ENCODE results near the gene MTR.
"Not testable (repeated sequence)": the region's sequence is repeated elsewhere in the genome, so short reads cannot be mapped to it uniquely, and the experiment has no call there.

MTR gene

GRCh38 chr1:236833575-236833974, 38.5 kb downstream of the MTR start:
- no peak for DNase-seq (ENCODE audit: low read depth)

DNA sequence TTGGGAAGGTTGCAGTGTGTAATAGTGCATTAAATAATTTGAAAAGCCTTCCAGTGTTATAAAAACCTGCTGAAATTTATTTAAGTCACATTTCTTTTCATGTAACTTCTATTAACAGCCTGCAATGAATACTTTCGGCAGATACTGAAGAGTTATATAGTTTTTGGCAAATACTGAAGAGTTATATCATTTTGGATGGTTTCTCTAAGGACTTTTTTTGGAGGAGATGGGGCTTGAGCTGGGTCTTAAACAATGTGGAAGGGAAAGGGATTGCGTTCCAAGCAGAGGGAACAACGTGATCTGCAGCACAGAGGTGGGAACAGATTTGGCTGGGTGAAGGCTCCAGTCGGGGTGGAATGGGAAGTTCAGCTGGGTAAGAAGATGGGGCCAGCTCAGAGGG, 39.8 kb downstream of the MTR start:
- DNase-seq (ENCODE audit: low read depth), result no peak

DNA sequence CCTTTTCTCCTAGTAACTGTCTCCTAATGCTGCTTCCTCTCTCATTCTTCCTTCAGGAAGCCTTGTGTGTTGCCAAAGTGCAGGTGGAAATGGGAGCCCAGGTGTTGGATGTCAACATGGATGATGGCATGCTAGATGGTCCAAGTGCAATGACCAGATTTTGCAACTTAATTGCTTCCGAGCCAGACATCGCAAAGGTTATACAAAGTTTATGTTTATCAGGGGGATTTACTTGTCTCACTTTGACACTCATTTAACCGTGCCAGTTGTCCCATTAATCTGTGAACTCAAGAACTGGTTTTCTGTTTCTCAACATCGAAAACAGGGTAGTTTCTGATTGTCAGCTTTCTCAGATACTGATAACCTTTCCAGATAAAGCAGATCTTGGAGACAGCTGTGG, 40.4 kb downstream of the MTR start:
- no peak for DNase-seq (ENCODE audit: low read depth)

DNA sequence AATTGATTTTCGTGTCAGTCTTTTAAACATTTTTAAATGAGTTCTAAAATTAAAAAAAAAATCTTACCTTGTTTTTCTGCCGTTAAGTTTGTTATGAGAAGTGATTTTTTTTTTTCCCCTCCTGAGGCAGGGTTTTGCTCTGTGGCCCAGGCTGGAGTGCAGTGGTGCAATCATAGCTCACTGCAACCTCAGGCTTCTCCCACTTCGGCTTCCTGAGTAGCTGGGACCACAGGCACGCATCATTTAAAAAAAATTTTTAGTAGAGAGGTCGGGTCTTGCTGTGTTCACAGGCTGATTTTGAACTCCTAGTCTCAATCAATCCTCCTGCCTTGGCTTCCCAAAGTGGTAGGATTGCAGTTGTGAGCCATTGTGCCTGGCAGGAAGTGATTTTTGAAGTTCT, 41.1 kb downstream of the MTR start:
- no peak for DNase-seq (ENCODE audit: low read depth)

GRCh38 chr1:236837115-236837514, 42.0 kb downstream of the MTR start:
- no peak for DNase-seq (ENCODE audit: low read depth)

- DNase-seq (ENCODE audit: low read depth), result no peak
These were observed 42.8 kb downstream of the MTR start for GRCh38 chr1:236837897-236838296.

GRCh38 chr1:236841341-236841740, 46.2 kb downstream of the MTR start:
- no peak for DNase-seq (ENCODE audit: low read depth)

GRCh38 chr1:236844499-236845271, 49.6 kb downstream of the MTR start:
- DNase-seq (ENCODE audit: low read depth), result peak; percentile 34

GRCh38 chr1:236845830-236846229, 50.7 kb downstream of the MTR start:
- no peak for DNase-seq (ENCODE audit: low read depth)

GRCh38 chr1:236848274-236848923, 53.3 kb downstream of the MTR start:
- no peak for DNase-seq (ENCODE audit: low read depth)

GRCh38 chr1:236850077-236850979, 55.2 kb downstream of the MTR start:
- DNase-seq (ENCODE audit: low read depth), result no peak

GRCh38 chr1:236851871-236852270, 56.8 kb downstream of the MTR start:
- no peak for DNase-seq (ENCODE audit: low read depth)

DNA sequence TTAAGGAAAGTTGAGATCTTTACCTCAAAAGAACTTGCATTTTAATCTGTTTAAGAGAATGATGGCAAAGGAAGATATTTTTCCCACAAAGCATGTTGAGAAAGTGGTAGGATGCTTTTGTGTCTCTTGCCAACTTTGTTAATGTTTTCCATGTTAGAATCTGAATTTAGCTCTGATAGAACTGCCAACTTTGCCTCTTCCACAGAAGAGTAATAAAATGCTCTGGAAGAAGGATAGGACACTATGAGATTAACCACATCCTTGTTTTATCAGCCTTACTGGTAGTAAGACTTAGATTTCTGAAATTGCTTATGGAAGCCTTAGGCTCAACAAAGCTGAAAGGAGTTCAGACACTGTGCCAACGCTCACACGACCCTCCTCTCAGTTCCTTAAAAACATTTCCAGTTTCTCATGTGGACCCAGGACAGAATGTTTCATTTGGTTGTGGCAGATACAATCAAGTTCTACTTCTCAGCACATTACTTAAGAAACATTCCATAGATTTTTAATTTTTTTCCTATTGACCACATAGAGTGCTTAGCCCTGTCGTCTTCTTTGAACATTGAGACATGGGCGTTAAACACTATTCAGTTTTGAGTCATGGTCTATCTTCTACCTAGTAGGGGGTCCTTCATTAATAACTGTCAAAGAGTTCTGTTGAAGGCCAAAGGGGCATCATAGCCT, 59.0 kb downstream of the MTR start:
- DNase-seq (ENCODE audit: low read depth), result peak; percentile 76

GRCh38 chr1:236854605-236854983, 59.5 kb downstream of the MTR start:
- DNase-seq (ENCODE audit: low read depth), result peak; percentile 88

DNA sequence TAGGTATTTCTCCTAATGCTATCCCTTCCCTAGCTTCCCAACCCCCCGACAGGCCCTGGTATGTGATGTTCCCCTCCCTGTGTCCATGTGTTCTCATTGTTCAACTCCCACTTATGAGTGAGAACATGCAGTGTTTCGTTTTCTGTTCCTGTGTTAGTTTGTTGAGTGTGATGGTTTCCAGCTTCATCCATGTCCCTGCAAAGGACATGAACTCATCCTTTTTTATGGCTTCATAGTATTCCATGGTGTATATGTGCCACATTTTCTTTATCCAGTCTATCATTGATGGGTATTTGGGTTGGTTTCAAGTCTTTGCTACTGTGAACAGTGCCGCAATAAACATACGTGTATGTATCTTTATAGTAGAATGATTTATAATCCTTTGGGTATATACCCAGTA, 61.6 kb downstream of the MTR start:
- not testable (repeated sequence) for DNase-seq (ENCODE audit: low read depth)

- no peak for DNase-seq (ENCODE audit: low read depth)
These were observed 63.1 kb downstream of the MTR start for GRCh38 chr1:236858165-236858564.

GRCh38 chr1:236860101-236860500, 65.0 kb downstream of the MTR start:
- no peak for DNase-seq (ENCODE audit: low read depth)

GRCh38 chr1:236860674-236861073, 65.6 kb downstream of the MTR start:
- no peak for DNase-seq (ENCODE audit: low read depth)

DNA sequence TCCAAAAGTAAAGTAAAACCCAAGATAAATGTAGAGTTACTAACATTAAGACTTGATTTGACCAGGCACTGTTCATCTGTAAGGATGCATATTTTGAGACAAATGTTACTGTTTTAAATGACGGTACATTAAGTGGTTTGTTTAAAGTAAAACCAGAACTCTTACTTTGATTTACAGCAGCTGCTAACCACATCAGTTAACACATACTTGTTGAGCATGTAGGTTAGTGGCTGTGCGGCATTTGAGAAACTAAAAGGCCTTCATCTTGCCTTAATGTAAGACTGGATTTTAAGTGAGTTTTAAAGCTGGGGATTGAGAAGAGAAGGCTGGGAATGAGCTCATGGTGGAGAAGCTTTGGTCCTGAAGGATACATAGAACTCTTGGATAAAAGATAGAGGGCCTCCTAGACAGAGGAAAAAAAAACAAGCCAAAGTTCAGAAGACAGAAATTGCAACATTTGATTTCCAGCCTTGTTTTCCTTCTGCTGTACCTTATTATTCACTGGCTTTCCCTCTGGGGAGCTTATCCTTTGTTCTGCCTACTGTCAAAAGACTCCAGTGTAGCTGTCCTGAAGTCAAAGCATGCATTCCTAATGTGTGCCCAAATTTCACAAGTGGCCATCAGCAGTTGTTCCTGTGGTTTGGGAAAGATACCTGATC, 66.6 kb downstream of the MTR start:
- DNase-seq (ENCODE audit: low read depth), result no peak

GRCh38 chr1:236862219-236862591, 67.1 kb downstream of the MTR start:
- DNase-seq (ENCODE audit: low read depth), result no peak

DNA sequence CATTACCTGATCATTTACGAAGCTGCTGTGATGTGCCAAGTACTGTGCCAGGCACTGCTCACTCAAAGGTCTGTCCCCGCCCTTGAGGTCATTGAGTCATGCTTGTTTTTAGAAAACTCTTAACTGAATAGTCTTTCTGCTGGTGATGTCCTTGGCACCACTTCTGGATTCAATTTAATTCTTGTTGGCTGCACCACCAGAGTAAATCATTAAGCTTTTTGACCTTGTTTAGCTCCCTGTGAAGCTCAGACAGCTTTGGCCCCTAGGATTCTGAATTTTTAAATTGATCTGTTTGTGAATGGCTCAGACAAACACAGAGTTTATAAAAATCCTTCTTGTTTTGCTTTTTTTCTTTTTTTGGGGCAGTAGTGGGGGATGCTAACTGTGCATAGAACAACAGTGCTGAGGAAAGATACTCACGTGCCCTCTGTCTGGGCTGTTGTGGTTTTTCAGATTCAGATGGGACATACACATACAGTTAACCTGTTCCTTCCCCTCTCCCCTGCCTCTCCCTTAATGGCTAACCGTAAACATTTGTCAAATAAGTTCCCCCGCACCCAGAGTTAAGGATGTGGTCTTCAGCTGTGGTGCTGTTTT, 67.6 kb downstream of the MTR start:
- no peak for DNase-seq (ENCODE audit: low read depth)

Data from iris pigment epithelial cell (primary cell).